Fibroblast of skin of left biceps (primary cell): ENCODE data around the gene HOXC6.
A peak's percentile ranks its signal among the peaks of the same experiment; 100 is the strongest.

Source experiments
- DNase-seq, 2 experiments: peaks; one replicate each; pipeline ENCODE4 v3.0.0-alpha.2; 2013; ENCODE audit warnings: low read depth in 2 of 2

Gene HOXC6

GRCh38 chr12:53990311-53991076, 37.7 kb upstream of the HOXC6 start:
- DNase-seq: no peak

- no peak for DNase-seq
Observed at GRCh38 chr12:53991077-53991460, 37.2 kb upstream of the HOXC6 start.

DNA sequence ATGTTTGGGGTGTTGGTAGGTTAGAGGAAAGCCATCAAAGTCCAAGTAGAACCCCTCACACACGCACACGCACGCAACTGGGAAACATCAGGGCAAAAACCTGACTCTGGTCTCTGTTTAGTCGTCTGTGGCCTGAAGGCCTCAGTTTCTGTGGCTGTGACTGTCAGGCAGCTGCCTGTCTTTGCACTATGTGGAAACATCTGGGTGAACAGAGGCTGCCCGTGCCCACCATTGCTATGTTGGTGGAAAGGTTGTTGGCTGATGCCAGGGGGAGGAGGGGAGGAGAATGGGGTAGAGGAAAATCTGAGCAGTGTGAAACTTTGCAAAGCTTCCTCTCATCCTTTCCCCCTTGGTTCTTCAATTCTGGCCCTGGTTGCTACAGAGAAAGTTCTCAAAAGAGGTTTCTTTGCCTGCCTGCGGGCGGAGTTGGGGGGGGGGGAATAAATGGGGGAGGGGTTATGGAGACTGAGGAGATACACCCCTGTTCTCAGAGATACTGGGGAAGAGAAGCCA, 35.8 kb upstream of the HOXC6 start:
- DNase-seq: no peak

GRCh38 chr12:53993162-53994008, 34.9 kb upstream of the HOXC6 start:
- no peak for DNase-seq

DNA sequence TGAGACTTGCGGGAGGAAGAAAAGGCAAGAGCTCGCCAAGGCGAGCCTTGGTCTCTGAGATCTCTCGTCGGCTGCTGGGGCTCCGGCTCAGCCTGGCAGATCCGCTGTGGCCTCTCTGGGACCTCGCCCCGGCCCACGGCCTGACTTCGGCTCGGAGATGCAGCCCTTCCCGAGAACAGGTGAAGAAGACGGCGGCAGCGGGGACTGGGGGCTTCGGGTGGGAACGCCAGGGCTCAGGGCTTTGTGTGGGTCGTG, 34.3 kb upstream of the HOXC6 start:
- DNase-seq: no peak

DNA sequence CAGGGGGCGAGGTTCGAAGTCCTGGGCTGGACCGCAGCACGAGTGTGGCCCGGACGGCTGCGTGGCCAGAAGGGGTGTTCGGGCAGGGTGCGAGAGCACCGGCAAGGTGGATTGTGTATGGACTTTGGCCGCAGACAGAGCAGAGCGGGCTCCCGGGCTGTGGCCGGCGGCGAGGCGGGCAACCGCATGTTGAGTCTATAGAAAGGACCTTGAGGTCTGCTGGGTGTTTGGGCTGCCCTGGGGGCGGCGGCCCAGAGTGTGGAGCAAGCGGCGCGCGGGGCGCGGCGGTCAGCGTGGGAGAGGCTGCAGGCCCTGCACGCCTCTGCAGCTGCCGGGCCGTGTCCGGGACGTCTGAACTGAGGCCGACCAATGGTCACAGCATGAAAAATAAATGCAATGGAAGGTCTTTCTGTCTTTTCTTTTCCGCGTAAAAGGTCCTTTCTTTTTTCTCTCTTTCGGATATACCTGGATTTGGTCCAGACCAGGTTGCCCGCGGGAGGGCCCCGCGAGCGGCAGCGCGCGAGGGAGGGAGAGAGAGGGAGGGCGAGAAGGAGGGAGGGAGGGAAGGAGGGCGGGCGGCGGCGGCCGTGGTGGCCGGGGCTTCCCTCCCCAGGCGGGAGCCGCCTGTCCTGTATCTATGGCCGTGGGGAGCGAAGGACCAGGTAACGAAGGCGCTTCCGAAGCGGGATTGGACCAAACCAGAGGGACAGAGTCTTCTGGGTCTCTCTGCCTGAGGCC, 33.8 kb upstream of the HOXC6 start:
- no peak for DNase-seq

GRCh38 chr12:53995002-53995377, 33.2 kb upstream of the HOXC6 start:
- no peak for DNase-seq

- no peak for DNase-seq
Observed at GRCh38 chr12:53995378-53996239, 32.6 kb upstream of the HOXC6 start.

GRCh38 chr12:53996240-53997203, 31.7 kb upstream of the HOXC6 start:
- DNase-seq: no peak

DNA sequence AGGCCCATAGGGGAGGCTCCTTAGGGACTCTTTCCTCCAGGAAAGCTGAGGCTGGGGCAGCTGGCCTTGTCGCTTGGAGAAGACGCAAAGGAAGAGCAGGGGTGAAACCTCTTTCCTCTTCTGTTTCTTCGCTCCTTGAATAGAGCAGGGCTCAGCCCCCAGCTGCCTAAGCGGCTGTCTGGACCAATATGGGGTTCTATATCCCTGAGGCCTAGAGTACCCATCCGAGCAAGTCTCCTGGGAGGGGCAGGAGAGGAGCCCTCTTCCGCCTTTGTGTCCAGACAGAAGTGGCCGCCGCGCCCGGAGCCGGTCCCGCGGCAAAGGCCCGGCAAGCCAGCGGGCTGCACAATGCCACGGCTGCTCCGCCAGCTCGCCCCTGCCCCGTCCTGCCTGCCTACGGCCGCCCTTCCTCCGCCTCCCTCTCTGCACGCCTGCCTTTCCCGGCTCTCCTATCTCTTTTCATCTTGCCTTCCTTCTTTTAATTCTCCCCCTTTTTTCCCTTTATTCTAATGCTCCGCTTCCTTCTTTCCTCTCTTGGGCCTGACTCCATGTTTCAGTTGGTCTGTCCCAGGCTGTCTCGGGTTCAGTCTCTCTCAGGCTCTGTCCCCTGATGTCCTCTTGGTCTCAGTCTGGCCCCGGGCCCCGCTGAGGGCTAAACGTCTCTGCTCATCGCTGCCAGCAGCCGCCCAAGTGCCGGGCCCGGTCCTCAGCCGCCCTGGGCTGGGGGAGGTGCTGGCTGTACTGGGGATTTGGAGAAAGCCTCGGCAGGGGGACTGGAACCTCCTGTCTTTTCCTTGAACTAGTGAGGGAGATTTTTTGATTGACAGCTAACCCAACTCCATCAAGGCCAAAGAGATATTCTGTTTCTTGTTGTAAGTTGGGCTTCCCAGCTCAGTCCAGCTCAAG, 30.8 kb upstream of the HOXC6 start:
- DNase-seq: no peak

- DNase-seq: no peak
Observed at GRCh38 chr12:53998110-53998899, 29.9 kb upstream of the HOXC6 start.

GRCh38 chr12:53998900-53999236, 29.4 kb upstream of the HOXC6 start:
- no peak for DNase-seq

DNA sequence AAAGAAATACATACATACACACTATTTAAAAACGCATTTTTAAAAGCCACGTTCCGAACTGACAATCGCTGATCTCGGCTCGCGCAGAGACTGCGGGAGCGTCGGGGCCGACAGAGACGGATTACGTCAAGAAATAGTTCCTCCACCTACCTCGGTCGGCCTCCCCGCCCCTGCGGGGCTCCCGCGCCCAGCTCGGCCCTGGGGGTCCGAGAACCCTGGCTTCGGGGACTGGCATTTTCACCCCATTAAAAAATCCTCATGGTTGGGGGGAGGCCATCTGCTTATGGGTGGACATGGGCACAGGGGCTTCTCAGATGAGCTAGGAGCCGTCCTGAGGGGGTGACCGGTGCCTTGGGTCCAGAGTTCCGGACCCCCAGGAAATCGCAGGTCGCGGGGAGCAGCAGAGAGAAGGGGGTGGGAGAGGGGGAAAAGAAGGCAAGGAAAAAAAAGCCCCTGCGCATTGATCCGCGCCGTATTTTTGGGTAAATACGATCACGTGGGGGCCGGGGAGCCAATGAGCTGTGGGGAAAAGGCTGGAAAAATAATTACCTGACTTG, 28.6 kb upstream of the HOXC6 start:
- DNase-seq: peak; percentile 80 to 85

DNA sequence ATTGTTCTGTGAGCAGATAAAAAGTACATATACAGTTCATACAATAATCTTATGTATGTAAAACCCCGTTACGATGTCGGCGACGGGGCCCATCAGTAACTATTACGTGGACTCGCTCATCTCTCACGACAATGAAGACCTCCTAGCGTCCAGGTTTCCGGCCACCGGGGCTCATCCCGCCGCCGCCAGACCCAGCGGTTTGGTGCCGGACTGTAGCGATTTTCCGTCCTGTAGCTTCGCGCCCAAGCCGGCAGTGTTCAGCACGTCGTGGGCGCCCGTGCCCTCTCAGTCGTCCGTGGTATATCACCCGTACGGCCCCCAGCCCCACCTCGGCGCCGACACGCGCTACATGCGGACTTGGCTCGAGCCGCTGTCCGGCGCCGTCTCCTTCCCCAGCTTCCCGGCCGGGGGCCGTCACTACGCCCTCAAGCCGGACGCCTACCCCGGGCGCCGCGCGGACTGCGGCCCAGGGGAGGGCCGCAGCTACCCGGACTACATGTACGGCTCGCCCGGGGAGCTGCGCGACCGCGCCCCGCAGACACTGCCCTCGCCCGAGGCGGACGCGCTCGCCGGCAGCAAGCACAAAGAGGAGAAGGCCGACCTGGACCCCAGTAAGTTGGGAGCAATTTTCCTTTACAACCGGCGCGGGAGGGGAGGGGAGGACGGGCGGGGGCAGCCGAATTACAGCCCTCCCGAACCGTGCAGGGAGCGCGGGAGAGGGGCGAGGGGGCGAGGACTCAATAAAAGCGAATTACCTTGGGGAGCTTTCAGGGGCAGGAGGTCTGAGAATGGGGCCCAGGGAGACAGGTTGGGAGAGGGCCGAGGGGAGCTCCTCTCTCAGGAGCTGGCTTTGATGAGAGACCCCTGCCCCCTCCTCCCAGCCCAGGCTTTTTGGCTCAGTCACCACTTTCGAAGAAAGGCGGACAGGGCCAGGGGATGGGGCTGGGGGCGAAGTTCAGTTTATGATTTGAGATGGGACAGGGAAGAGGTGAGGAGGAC, 27.8 kb upstream of the HOXC6 start, which contains the start of gene HOXC9:
TSS of gene HOXC9 (plus strand) at position 46 of the 999 bp plus-strand sequence. CDS start at position 74, 28 bp downstream.
- DNase-seq: no peak

DNA sequence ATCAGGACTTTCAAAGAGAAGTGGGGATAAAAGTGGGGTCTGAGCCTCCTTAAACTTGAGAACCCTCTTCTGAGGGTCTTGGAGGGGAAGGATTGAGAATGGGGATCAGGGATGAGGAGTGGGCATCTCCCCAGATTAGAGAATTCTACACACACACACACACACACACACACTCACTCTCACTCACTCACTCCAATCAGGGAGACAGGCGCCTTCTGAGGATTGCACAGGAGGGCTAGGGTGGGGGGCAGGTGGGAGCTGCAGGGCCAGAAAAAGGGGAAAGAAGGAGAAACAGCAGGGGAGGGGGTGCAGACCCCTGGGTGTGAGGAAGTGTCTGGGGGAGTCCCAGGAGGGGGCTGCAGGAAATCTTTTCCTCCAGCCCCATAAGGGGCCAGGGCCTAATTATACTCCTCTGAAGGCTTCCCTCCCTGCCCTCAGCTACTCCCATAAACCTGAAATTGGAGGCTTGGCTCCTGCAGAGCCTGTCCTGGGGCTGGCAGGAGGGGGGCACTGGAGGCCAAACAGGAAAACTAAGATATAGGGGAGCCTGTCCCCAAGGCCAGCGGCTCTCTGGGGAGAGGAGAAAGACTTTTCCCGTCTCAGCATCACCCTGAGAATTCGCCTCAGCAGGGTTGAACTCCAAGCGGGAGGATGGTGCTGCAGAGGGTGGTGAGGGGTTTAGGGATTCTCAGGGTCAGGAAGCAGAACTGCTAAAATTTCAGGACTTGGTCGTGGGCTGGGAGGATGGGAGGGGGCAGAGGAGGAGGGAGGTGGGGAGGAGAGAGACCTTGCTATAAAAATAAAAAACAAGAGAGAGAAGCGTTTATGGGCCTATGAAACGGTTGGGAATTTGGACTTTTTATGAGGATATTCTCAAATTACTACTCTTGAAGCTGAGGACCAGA, 26.7 kb upstream of the HOXC6 start:
- DNase-seq: no peak
